K562 (cell line): Measurements from ENCODE around the gene LBHD1. TPM values are rescaled to one million over a fixed set of nuclear protein-coding genes. Genes with fewer than 3 reads are reported as not detected.

ENCODE experiments used
- C11orf30 ChIP-seq: fragments of 450-650 bp; IDR thresholded peaks from 2 replicates; pipeline ENCODE4 v1.6.1; 2016; ENCODE audit warnings: low read depth, mild to moderate bottlenecking
- DNMT1 ChIP-seq: fragments of 450-650 bp; IDR thresholded peaks from 2 replicates; pipeline ENCODE4 v1.6.1; 2016; ENCODE audit warnings: antibody characterized with exemption, mild to moderate bottlenecking
- E4F1 ChIP-seq: fragments of 250-450 bp; sonication (Bioruptor Pico); IDR thresholded peaks from 2 replicates; pipeline ENCODE4 v1.5.0; 2021; ENCODE audit warnings: mild to moderate bottlenecking, borderline replicate concordance
- HOXB6 ChIP-seq: fragments of 250-450 bp; sonication (Bioruptor Pico); IDR thresholded peaks from 2 replicates; pipeline ENCODE4 v1.5.1; 2022; ENCODE audit warnings: mild to moderate bottlenecking, borderline replicate concordance
- KLF6 ChIP-seq: fragments of 250-450 bp; sonication (Bioruptor Pico); IDR thresholded peaks from 2 replicates; pipeline ENCODE4 v1.4.0; 2020; ENCODE audit warnings: mild to moderate bottlenecking, moderate library complexity, borderline replicate concordance
- MED1 ChIP-seq: sonication (generic); formaldehyde crosslinking; IDR thresholded peaks from 2 replicates; pipeline ENCODE4 v1.8.1; 2023; ENCODE audit warnings: missing genetic modification reagents, borderline replicate concordance
- NFE2 ChIP-seq: IDR thresholded peaks from 2 replicates; pipeline ENCODE4 v1.6.1; 2014; ENCODE audit warnings: antibody characterized with exemption, low read depth
- NKRF ChIP-seq: fragments of 450-650 bp; IDR thresholded peaks from 2 replicates; pipeline ENCODE4 v1.6.1; 2016; ENCODE audit warnings: borderline replicate concordance
- PCBP2 ChIP-seq: fragments of 200-400 bp; formaldehyde crosslinking; IDR thresholded peaks from 2 replicates; pipeline ENCODE4 v1.6.1; 2018; ENCODE audit warnings: low read length, low read depth, mild to moderate bottlenecking, moderate library complexity; ENCODE audit not compliant: poor library complexity, severe bottlenecking
- POLR2B ChIP-seq: fragments of 450-650 bp; IDR thresholded peaks from 2 replicates; pipeline ENCODE4 v1.6.1; 2018; ENCODE audit warnings: low read depth; ENCODE audit not compliant: partially characterized antibody
- POLR3A ChIP-seq: IDR thresholded peaks from 2 replicates; pipeline ENCODE4 v1.6.1; 2011; ENCODE audit warnings: borderline replicate concordance, mild to moderate bottlenecking, moderate library complexity; ENCODE audit not compliant: insufficient read length, insufficient read depth; ENCODE audit errors: extremely low read depth
- RUNX1 ChIP-seq: sonication (generic); IDR thresholded peaks from 2 replicates; pipeline ENCODE4 v1.6.1; 2016; ENCODE audit warnings: antibody characterized with exemption, low read depth
- SP1 ChIP-seq: sonication (generic); formaldehyde crosslinking; IDR thresholded peaks from 2 replicates; pipeline ENCODE4 v1.8.1; 2022; ENCODE audit warnings: mild to moderate bottlenecking, missing genetic modification reagents
- STAT5B ChIP-seq: fragments of 250-450 bp; sonication (Bioruptor Pico); IDR thresholded peaks from 2 replicates; pipeline ENCODE4 v1.8.0; 2021; ENCODE audit warnings: mild to moderate bottlenecking, inconsistent platforms
- ZC3H4 ChIP-seq: sonication (generic); formaldehyde crosslinking; IDR thresholded peaks from 2 replicates; pipeline ENCODE4 v1.9.0; 2021; ENCODE audit warnings: missing genetic modification reagents, borderline replicate concordance
- ZNF586 ChIP-seq: fragments of 450-650 bp; formaldehyde crosslinking; conservative IDR thresholded peaks from 2 replicates; pipeline ENCODE4 v1.4.0; 2020; ENCODE audit warnings: mild to moderate bottlenecking, moderate library complexity
- polyA plus RNA-seq, 8 experiments: library from polyadenylated mRNA; depleted of rRNA in 4 of 8; stranded (reverse) in 5 of 8; unstranded in 3 of 8; fragments of >200 nt; fragmentation: Nextera tagmentation in 2 of 8; fragmentation: Illumina TruSeq in 1 of 8; extraction: Ambion mirVana in 2 of 8; extraction: Trizol in 1 of 8; gene quantifications; 2 replicates each; pipeline versions ENCODE4 v1.2.1 to v1.2.3, GENCODE V29; 2011 to 2014; ENCODE audit warnings: inconsistent platforms in 1 of 8, missing spikeins in 1 of 8
- total RNA-seq, 7 experiments: library from RNA; depleted of rRNA in 6 of 7; stranded (reverse); fragments of >200 nt in 6 of 7; fragmentation: Illumina TruSeq in 2 of 7; extraction: Trizol in 2 of 7; gene quantifications; 2 replicates each; pipeline versions ENCODE4 v1.2.1 to v1.2.3, GENCODE V29; 2011 to 2021; ENCODE audit warnings: low replicate concordance in 1 of 7
- TF ChIP-seq, protein P1 (sequence below): fragments of 250-450 bp; sonication (Bioruptor Pico); IDR thresholded peaks from 2 replicates; pipeline ENCODE4 v1.8.0; 2021; ENCODE audit warnings: mild to moderate bottlenecking, moderate library complexity
- TF ChIP-seq, protein P2 (sequence below): sonication (generic); formaldehyde crosslinking; IDR thresholded peaks from 2 replicates; pipeline ENCODE4 v1.8.0; 2023; ENCODE audit warnings: mild to moderate bottlenecking, missing genetic modification reagents

LBHD1 gene
- total and polyA plus RNA-seq, 9 of the 15 experiments (the other 6 are each of a cell fraction or from before 2014, with no cell fraction given): 2.6 to 28.0 (median 12.5) TPM

- peak; percentile 95 for TF ChIP-seq SP1
- no peak for TF ChIP-seq NFE2
- TF ChIP-seq, protein P1, sequence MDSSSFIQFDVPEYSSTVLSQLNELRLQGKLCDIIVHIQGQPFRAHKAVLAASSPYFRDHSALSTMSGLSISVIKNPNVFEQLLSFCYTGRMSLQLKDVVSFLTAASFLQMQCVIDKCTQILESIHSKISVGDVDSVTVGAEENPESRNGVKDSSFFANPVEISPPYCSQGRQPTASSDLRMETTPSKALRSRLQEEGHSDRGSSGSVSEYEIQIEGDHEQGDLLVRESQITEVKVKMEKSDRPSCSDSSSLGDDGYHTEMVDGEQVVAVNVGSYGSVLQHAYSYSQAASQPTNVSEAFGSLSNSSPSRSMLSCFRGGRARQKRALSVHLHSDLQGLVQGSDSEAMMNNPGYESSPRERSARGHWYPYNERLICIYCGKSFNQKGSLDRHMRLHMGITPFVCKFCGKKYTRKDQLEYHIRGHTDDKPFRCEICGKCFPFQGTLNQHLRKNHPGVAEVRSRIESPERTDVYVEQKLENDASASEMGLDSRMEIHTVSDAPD (CRISPR knock-in tag): no peak
- 0 out of 2 replicates have a peak, but pooled peaks have one; percentile 36 for TF ChIP-seq ZC3H4 (CRISPR knock-in tag)
- TF ChIP-seq POLR3A: no peak
- no peak for TF ChIP-seq MED1 (CRISPR knock-in tag)
- TF ChIP-seq C11orf30: peak; percentile 78
- TF ChIP-seq HOXB6 (CRISPR knock-in tag): no peak
- TF ChIP-seq, protein P2, sequence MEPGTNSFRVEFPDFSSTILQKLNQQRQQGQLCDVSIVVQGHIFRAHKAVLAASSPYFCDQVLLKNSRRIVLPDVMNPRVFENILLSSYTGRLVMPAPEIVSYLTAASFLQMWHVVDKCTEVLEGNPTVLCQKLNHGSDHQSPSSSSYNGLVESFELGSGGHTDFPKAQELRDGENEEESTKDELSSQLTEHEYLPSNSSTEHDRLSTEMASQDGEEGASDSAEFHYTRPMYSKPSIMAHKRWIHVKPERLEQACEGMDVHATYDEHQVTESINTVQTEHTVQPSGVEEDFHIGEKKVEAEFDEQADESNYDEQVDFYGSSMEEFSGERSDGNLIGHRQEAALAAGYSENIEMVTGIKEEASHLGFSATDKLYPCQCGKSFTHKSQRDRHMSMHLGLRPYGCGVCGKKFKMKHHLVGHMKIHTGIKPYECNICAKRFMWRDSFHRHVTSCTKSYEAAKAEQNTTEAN (CRISPR knock-in tag): no peak
- peak; percentile 58; the same call in 1 of the 2 replicates for TF ChIP-seq NKRF
- no peak for TF ChIP-seq STAT5B (CRISPR knock-in tag)
- TF ChIP-seq POLR2B: peak; percentile 89
- TF ChIP-seq PCBP2: no peak
- no peak for TF ChIP-seq KLF6 (CRISPR knock-in tag)
- no peak for TF ChIP-seq ZNF586
- no peak for TF ChIP-seq DNMT1
- TF ChIP-seq E4F1 (CRISPR knock-in tag): no peak
- no peak for TF ChIP-seq RUNX1
These were observed 25.9 kb downstream of the LBHD1 start, which contains the start of gene GANAB (continued) for GRCh38 chr11:62645946-62646824.
